Medulla oblongata (tissue), 1 donor: ENCODE measurements around the gene ITK.

Experiments used
- DNase-seq: peaks from one replicate; pipeline ENCODE4 v3.0.0-alpha.2; 2015; ENCODE audit errors: extremely low spot score

ITK gene

DNA sequence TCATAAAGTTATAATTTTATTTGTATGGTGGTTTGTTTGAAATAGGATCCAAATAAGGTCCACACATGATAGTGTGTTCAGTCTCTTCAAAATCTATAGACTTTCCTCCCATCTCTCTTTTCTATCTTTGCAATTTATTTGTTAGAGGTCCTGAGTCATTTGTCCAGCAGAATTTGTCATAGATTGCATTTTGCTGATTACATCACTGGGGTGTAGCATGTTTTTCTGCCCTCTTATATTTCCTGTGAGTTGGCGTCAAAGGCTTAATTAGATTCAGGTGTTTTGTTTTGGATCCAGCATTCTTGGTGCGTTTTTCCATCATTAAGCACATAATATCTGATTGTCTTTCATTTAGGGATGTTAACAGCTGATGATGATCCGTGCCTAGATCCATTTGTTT is 100.3 kb downstream of the ITK start:
- DNase-seq = no peak

DNA sequence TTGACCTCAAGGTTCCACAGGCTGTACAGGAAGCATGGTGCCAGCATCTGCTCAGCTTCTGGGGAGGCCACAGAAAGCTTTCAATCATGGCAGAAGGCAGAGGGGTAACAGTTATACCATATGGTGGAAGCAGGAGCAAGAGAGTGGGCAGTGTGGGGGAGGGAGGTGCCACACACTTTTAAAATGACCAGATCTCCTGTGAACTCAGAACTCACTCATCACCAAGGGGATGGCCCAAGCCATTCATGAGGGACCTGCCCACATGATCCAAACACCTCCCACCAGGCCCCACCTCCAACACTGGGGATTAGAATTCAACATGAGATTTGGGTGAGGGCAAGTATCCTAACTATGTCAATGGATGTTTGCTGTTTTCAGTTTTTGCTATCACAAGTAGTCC is 101.5 kb downstream of the ITK start:
- no peak for DNase-seq

DNA sequence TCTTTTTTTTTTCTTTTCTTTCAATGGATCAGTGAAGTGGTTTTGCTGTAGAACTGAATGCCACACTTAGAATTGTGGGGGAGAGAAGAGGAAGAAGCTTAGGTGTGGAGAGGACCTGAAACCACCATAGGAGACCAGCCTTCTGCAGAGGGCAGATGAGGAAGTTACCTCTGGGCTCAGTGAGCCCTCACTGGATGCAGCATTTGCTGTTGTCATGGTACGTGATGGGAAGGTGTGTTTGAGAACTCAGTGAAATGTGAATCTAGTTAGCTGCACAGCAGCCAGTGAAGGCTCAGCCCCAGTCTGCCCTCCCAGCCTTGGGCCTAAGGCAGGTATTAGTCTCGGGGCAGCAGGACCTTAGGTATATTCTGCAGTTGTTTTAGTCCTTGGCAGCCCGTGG is 102.8 kb downstream of the ITK start:
- DNase-seq = no peak

DNA sequence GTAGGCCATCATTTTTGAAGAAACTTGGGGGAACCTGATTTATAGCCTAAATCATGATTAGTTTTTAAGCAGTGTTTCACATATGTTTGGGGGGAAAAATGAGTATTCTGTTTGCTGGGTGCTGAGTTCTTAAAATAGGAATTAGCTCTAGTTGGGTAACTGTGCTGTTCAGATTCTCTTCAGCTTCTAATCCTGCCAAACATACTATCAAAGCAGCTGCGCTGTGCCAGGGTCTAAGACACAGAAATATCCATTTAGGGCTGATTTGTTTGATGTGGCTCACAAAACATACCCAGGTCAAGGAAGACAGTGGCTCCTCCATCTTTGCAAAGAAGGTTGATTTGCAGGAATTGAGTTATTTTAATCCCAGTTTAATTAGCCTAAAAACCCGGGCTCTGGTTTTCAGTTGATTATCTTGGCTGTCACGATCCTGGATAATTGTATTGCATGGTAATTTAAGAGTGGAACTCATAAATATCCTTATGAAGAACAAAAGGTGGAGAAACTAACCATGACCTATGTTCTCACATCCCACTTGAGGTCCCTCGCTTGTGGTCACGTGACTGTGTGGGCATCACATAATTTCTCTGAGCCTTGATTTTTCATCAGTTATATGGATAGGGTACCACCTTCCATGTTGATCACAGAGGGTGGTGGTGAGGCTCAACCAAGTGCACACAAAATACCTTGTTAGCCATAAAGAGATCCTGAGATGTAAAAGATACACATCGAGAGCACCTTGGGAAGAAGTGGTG is 104.0 kb downstream of the ITK start:
- DNase-seq = no peak

DNA sequence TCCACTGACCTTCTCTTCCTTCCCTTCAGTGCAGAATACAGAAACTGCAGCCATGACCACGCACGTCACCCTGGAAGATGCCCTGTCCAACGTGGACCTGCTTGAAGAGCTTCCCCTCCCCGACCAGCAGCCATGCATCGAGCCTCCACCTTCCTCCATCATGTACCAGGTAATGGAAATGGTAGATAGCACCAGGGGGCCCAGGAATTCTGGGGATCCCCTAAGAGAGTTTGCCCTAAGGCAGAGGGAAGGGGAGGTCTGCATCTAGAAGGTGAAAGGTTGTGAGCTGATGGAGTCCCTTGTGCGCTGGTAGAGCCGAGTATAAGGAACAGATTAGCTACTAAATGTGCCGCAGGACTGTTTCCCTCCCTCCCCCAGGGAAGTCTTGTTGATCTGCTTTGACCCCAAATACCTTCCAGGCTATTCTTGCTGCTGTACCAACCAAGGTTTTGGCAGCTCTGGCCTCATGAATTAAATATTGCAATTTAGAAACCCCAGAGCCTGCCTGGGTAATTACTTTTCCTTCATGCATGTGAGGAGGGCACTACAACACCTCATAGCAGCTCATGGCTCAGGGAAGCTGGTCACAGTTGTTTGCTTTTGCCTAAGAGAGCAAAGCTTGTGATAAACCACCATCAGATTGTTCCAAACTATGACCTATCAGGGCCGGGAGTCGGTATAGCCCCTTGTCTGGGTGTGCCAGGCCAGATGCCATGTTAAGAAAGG is 104.8 kb downstream of the ITK start:
- peak; percentile 26 for DNase-seq

DNA sequence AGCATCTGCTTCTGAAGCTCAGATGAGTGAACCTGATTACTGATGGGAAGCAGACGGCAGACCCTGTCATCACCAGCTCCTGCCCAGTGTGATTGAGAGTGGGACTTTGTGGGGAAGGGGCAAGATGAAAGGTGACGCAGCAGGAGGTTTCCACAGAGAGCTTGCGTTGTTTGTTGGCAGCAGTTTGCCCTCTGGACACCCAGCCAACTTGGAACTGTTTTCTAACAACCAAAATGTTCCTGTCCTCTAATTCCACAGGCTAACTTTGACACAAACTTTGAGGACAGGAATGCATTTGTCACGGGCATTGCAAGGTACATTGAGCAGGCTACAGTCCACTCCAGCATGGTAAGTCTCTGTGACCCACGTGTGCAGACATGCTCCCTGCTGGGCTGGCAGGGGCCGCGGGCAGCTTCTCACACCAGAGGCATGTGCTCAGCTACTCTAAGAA is 106.1 kb downstream of the ITK start:
- no peak for DNase-seq

DNA sequence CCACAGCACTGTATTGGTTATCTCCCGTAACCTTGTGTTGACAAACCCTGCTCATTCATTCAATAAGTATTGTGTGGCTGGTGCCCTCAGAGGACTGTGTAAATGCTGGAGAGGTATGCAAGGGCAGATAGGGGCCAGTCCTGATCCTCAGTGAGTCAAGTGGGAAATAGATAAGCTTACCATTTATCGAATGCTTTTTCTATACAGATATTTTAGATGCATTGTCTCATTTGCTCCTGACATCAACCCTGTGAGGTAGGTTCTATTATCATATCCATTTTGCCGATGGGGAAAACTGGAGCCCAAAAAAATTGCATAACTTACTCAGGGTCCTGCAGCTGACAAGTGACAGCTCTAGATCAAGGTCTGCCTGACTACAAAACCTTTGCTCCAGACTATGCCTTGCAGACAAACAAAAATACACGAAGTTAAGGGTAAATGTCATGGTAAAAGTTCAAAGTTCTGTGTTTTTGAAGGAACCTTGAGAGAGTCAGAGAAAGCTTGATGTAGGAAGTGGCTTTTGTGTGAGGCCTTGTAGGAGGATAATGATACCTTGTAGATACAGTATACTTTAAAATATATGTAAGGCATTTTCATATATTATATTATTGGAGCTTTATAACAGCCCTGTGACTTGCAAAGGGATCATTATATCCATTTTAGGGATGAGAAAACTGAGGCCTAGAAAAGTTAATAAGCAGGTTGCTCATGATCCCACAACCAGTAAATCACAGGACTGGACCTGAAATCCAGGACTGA is 107.9 kb downstream of the ITK start:
- DNase-seq = no peak

DNA sequence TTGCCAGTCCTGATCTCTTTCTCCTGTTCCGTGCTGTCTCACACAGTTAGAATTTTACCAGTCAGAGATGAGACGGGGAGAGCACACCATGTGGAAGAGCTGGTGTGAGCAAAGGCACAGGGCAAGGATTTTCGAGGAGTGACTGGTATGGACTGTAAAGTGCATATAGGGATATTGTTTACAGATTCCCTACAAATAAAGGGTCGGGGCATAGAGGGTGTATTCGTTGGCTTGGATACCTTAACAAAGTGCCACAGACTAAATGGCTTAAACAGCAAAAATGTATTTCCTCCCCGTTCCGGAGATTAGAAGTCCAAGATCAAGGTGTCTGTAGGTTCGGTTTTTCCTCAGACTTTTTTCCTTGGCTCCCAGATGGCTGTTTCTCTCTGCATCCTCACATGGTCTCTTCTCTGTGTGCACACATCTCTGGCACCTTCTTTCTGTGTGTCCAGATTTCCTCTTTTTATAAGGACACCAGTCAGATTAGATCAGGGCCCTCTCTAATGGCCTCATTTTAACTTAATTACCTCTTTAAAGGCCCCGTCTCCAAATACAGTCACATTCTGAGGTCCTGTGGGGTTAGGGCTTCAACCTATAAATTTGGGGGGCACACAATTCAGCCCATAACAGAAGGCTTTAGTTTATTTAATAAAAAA is 108.7 kb downstream of the ITK start:
- no peak for DNase-seq

DNA sequence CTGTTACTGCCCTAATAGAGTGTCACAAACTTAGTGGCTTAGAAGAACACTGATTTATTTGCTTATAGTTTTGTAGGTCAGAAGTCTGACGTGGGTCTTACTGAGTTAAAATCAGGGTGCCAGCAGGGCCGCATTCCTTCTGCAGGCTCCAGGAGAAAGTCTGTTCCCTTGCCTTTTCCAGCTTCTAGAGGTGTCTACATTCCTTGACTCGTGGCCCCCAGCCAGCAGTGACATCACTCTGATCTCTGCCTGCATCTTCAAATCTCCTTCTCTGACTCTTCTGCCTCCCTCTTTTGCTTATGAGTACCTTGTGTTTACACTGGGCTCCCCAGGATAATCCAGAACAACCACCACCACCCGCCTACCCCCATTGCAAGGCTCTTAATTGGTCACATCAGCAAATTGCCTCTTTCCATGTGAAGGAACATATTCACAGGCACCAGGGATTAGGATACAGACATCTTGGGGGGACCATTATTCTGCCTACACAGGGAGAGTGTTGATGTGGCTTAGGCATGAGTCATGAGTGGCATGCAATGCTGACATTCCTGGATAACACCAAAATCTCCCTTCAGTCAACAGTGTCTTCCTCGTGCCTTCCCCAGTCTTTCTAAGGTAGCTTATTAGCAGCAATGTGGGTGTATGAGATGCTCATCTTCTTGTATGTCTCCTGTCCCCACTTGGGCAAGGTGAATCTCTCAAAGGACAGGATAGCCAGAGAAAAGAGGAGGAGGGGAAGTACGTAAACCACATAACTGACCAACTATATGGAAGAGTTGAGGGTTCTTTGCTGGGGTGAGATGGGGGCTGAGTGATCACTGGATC is 109.7 kb downstream of the ITK start:
- DNase-seq = no peak

DNA sequence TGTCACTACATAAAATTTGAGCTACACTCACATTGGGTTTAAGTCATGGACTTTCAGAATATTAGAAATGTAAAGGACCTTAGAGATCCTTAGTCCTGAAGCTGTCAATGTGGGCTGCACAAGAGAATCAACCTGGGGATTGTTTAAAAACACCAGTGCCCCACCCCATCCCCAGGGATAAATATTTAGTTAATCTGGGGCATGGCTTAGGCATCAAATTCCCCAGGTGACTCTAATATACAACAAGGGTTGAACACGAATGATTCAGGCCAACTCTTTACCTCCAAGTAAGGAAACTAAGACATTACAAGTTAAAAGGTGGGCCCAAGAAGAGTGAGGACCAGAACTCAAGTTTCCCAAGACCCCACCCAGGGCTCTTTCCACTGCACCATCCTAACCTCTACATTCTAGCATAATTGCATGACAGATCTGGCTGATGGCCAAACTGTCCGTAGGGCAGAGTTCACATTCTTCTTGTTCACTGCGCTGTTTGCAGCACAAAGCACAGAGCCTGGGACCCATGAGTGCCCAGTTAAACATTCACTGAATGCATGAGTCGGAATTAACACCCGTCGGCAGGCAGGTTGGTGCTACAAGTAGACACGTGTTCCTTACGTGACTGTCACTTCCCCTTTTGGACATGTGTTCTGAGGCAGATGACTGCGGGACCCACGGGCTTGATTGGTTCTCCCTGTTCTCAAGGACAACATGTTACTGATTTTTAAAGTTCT is 110.5 kb downstream of the ITK start:
- no peak for DNase-seq

DNA sequence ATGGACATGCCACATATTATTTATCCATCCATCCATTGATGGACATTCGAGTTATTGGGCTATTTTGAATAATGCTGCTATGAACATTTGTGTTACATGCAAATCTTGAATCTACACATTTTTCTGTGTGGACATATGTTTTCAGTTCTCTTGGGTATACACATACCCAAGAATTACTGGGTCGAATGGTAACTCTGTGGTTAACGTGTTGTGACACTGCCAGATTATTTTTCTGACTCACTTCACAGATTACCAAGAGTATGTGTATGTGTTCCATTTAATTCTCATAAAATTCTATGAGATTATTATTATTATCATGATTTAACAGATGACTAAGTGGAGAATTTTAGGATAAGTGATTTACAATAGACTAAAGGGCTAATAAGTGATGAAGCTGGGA is 112.0 kb downstream of the ITK start:
- DNase-seq = no peak

DNA sequence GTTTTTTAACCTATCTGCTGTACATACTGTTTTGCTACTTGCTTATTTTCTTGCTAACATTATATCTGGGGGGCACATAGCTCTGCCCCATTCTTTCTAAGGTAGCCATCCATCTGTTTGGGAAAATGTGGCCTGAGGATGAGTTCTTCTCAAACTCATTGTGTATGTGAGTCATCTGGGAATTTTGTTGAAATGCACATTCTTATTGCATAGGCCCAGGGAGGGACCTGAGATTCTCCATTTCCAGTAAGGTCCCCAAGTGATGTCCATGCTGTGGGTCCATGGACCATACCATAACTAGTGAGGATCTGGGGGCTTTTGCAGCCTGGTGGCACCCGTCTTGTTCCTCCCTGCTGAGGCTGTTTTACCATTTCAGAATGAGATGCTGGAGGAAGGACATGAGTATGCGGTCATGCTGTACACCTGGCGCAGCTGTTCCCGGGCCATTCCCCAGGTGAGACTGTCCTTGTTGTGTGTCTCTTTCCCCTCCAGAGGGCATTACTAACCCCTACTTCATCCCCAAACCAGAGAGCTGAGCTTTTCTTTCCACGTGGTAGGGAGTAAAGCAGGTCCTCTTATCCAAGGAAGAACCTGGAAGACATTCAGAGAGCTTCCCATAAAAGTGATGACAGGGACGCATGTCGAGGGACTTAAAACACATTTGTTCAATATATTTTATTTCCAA is 113.9 kb downstream of the ITK start:
- no peak for DNase-seq

DNA sequence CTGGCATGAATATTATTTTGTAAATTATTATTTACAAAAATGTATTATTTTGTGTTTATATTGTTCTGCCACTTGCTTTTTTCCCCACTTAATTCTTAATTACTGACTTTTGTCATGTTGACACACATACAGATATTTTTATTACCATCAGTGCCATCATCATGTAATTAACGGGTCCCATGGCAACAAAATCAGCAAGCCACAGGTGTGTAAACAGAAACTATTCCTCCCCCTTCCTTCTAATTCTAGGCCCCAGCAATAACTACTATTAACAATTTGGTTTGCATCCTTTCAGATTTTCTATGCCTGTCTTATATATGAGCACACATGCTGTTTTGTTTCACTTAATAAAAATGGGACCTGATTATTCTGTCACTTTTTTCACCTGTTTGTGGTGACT is 114.6 kb downstream of the ITK start:
- no peak for DNase-seq

DNA sequence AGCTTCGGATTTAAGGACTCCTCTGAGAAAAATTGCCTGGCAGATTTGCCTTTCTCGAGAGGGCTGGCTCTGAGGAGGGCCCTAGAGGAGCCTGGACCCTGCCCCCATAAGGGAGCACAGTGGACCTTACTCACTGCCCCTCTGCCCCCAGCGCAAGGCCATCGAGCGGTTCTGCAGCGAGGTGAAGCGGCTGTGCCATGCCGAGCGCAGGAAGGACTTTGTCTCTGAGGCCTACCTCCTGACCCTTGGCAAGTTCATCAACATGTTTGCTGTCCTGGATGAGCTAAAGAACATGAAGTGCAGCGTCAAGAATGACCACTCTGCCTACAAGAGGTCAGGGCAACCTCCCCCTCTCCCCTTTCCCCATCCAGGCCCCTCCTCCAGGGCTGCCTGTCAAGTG is 119.9 kb downstream of the ITK start:
- DNase-seq = no peak

DNA sequence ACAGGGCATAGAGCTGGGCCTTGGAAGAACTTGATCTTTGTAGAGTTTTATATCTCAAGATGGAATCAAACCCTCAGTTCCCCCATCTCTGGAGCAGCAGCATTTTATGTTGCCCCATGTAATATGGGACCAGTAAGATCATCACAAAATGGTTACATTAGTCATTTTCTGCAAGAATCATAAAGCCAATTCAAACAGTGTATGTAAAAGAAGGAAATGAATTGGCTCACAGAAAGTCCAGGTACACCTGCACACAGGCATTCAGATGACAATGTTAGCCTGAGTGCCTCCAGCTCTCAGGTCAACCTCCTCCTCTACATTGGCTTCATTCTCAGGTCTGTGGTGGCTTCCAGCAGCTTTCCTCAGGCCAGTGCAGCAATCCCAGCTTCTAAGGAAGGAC is 120.4 kb downstream of the ITK start:
- DNase-seq = no peak

DNA sequence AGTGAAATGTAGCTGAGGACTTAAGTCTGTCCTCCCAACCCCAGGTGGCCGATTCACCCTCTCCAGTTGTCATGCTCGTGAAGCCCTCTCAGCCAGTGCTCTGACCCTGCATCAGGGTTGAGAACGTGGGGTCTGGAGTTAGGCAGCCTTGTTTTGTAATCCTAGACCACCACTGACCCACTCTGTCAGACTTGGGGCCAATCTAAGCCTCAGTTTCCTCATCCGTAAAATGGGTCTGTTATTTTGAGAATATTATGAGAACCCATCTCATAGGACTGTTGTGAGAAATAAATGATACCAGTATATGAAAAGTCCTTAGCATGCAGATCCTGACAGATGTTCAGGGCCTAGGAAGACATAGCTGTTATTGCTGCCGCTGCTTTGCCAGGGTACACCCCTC is 122.4 kb downstream of the ITK start:
- DNase-seq = no peak

DNA sequence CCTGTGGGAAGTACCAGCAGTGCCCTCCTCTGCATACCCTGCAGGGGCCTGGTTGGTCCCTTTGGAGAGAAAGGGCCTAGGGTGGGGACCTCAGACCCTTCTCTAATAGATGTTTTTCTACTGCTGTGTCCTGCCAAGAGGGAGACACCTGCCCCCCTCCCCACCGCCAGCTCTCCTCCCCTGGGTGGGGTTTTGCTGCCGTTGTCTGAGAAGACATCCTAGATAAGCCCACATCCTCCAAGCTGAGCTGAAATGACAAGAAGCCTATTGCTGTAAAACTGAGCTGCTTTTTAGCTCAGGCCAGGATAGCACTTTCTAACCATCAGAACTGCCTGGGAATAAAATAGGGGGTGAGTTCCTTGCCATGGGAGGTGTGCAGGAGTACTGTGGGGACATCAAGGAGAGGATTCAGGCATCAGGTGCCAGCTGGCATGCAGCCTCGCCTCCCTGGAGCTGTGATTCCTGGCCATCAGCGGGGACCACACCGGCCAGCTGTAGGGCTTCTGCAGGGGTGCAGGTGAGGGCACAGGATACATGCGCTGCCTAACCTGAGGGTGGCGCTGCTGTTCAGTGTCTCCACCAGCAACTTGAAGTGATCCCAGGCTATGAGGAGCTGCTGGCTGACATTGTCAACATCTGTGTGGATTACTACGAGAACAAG is 123.2 kb downstream of the ITK start:
- DNase-seq = no peak
